HepG2 (cell line): Measurements from ENCODE around the gene SLC35B4. TPM values are rescaled to one million over a fixed set of nuclear protein-coding genes. Genes with fewer than 3 reads are reported as not detected.

ENCODE experiments used
- CTCF ChIP-seq: sonication (generic); formaldehyde crosslinking; IDR thresholded peaks from 2 replicates; pipeline ENCODE4 v1.5.0; 2020; ENCODE audit warnings: mild to moderate bottlenecking, missing genetic modification reagents, moderate library complexity
- JARID2 ChIP-seq: sonication (generic); formaldehyde crosslinking; IDR thresholded peaks from 2 replicates; pipeline ENCODE4 v1.8.1; 2023; ENCODE audit warnings: missing genetic modification reagents, inconsistent platforms; ENCODE audit not compliant: insufficient replicate concordance
- NCOA1 ChIP-seq: sonication (generic); formaldehyde crosslinking; IDR thresholded peaks from 2 replicates; pipeline ENCODE4 v1.9.0; 2021; ENCODE audit warnings: missing genetic modification reagents
- SOX13 ChIP-seq, 3 experiments: fragments of 450-650 bp in 1 of 3; sonication (generic) in 1 of 3; formaldehyde crosslinking in 1 of 3; IDR thresholded peaks in 2 of 3; conservative IDR thresholded peaks in 1 of 3; 2 replicates each; pipeline versions ENCODE4 v1.5.0 to v1.6.1; 2016 to 2020; ENCODE audit warnings: antibody characterized with exemption in 1 of 3, mild to moderate bottlenecking in 1 of 3, missing compliant biosample characterization in 1 of 3, missing genetic modification reagents in 1 of 3, moderate library complexity in 1 of 3
- ZFX ChIP-seq: sonication (generic); formaldehyde crosslinking; IDR thresholded peaks from 2 replicates; pipeline ENCODE4 v1.4.0; 2020; ENCODE audit warnings: mild to moderate bottlenecking, low read depth, missing genetic modification reagents, moderate library complexity
- ZNF124 ChIP-seq: sonication (generic); formaldehyde crosslinking; IDR thresholded peaks from 2 replicates; pipeline ENCODE4 v1.4.0; 2020; ENCODE audit warnings: missing genetic modification reagents
- ZNF318 ChIP-seq: sonication (generic); formaldehyde crosslinking; IDR thresholded peaks from 2 replicates; pipeline ENCODE4 v1.4.0; 2020; ENCODE audit warnings: mild to moderate bottlenecking, missing genetic modification reagents
- ZNF432 ChIP-seq: sonication (generic); formaldehyde crosslinking; IDR thresholded peaks from 2 replicates; pipeline ENCODE4 v1.5.0; 2020; ENCODE audit warnings: missing genetic modification reagents, mild to moderate bottlenecking, borderline replicate concordance
- ZNF678 ChIP-seq: sonication (generic); formaldehyde crosslinking; IDR thresholded peaks from 2 replicates; pipeline ENCODE4 v1.4.0; 2020; ENCODE audit warnings: mild to moderate bottlenecking, missing genetic modification reagents
- ZNF792 ChIP-seq: IDR thresholded peaks from 2 replicates; pipeline ENCODE4 v1.6.1; 2016
- polyA plus RNA-seq, 8 experiments: library from polyadenylated mRNA; depleted of rRNA in 3 of 8; stranded (reverse) in 7 of 8; unstranded in 1 of 8; fragments of >200 nt; fragmentation: Illumina TruSeq in 4 of 8; extraction: Trizol in 4 of 8; gene quantifications; 2 replicates each; pipeline versions ENCODE4 v1.2.1 to v1.2.3, GENCODE V29; 2011 to 2016; ENCODE audit warnings: low read depth in 4 of 8, missing spikeins in 1 of 8, mixed read lengths in 1 of 8; ENCODE audit not compliant: insufficient read depth in 1 of 8
- total RNA-seq, 5 experiments: library from RNA; depleted of rRNA; stranded (reverse); fragments of >200 nt; fragmentation: Illumina TruSeq; extraction: Trizol; gene quantifications; 2 replicates each; pipeline ENCODE4 v1.2.3, GENCODE V29; 2016; ENCODE audit warnings: low read depth in 1 of 5
- TF ChIP-seq, protein P1 (sequence below): sonication (generic); formaldehyde crosslinking; IDR thresholded peaks from 2 replicates; pipeline ENCODE4 v1.4.0; 2020; ENCODE audit warnings: missing genetic modification reagents, borderline replicate concordance
- TF ChIP-seq, protein P2 (sequence below): IDR thresholded peaks from 2 replicates; pipeline ENCODE4 v1.6.1; 2016; ENCODE audit warnings: missing genetic modification reagents, missing compliant biosample characterization
- TF ChIP-seq, protein P3 (sequence below): sonication (generic); formaldehyde crosslinking; IDR thresholded peaks from 2 replicates; pipeline ENCODE4 v1.4.0; 2020; ENCODE audit warnings: missing genetic modification reagents, low read depth, mild to moderate bottlenecking, borderline replicate concordance

The SLC35B4 gene
- total and polyA plus RNA-seq, 2 of the 13 experiments (the other 11 are each of a cell fraction or from before 2014, with no cell fraction given) = 17.1 to 17.8 TPM

DNA sequence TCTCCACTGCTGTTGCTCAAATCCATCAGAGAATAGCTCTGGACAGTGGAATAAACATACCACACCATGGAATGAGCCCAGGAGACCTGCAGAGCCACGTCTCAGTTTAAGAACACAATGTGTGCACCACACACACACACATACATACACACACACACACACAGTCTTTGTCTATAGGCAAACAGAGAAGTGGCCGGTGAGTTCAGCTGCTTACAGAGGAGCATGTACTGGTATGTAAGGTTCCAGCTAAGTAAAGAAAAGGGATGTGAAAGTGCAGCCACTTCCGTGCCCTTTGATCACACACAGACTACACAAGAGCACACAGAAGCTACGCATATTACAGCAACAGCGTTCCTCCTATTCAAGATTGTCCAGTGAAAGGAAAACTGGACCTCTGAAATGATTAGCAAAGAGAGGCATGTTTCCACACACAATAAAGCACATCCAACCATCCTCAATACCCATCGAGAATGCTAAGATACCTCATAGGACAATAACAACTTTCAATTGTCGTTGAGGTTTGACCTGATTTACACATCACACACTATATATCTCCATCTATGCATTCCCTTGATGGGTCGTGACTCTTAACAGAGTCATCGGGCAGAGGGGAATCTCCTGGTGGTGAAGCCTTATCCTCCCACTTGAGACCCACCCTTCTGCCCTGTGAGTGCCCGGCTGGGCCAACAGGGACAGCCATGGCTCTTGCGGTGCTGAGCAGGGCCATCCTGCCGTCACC, 23.6 kb downstream of the SLC35B4 start (continued):
- TF ChIP-seq, protein P1, sequence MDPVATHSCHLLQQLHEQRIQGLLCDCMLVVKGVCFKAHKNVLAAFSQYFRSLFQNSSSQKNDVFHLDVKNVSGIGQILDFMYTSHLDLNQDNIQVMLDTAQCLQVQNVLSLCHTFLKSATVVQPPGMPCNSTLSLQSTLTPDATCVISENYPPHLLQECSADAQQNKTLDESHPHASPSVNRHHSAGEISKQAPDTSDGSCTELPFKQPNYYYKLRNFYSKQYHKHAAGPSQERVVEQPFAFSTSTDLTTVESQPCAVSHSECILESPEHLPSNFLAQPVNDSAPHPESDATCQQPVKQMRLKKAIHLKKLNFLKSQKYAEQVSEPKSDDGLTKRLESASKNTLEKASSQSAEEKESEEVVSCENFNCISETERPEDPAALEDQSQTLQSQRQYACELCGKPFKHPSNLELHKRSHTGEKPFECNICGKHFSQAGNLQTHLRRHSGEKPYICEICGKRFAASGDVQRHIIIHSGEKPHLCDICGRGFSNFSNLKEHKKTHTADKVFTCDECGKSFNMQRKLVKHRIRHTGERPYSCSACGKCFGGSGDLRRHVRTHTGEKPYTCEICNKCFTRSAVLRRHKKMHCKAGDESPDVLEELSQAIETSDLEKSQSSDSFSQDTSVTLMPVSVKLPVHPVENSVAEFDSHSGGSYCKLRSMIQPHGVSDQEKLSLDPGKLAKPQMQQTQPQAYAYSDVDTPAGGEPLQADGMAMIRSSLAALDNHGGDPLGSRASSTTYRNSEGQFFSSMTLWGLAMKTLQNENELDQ (CRISPR knock-in tag) = no peak
- 0 out of 2 replicates have a peak, but pooled peaks have one; percentile 73 for TF ChIP-seq SOX13 (IDR thresholded peaks at IDR 0.05)
- TF ChIP-seq SOX13 (CRISPR knock-in tag; conservative IDR thresholded peaks at IDR 0.05 in 1 of 2, IDR thresholded peaks at IDR 0.05 in 1 of 2) = peak in 1 of 2 experiments; percentile 85; a peak in 2 of 4 replicates
- TF ChIP-seq, protein P2, sequence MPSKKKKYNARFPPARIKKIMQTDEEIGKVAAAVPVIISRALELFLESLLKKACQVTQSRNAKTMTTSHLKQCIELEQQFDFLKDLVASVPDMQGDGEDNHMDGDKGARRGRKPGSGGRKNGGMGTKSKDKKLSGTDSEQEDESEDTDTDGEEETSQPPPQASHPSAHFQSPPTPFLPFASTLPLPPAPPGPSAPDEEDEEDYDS (CRISPR knock-in tag) = no peak
- TF ChIP-seq ZNF432 (CRISPR knock-in tag) = no peak
- no peak for TF ChIP-seq ZNF678 (CRISPR knock-in tag)
- TF ChIP-seq ZNF124 (CRISPR knock-in tag) = no peak
- TF ChIP-seq ZNF792 (CRISPR knock-in tag) = no peak
- TF ChIP-seq CTCF (CRISPR knock-in tag) = no peak
- no peak for TF ChIP-seq ZNF318 (CRISPR knock-in tag)
- no peak for TF ChIP-seq ZFX
- TF ChIP-seq NCOA1 (CRISPR knock-in tag) = no peak
- TF ChIP-seq, protein P3, sequence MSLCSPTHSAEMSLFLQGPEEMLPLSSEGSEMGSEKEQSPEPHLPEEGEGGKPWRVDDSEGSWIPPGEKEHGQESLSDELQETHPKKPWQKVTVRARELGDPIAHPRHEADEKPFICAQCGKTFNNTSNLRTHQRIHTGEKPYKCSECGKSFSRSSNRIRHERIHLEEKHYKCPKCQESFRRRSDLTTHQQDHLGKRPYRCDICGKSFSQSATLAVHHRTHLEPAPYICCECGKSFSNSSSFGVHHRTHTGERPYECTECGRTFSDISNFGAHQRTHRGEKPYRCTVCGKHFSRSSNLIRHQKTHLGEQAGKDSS (CRISPR knock-in tag) = no peak
- TF ChIP-seq JARID2 (CRISPR knock-in tag) = no peak
